ENCODE measurements around the gene OTULINL.

GRCh38 chr5:14659821-14660607, 78.4 kb downstream of the OTULINL start:
- no peak for TF ChIP-seq TAF1 (IDR thresholded peaks at IDR 0.05; ENCODE audit: borderline replicate concordance, low read depth, low read length)
- TF ChIP-seq CTCF (IDR thresholded peaks at IDR 0.05) = no peak
- no peak for TF ChIP-seq SMC3 (IDR thresholded peaks at IDR 0.05; ENCODE audit: low read depth, low read length)
- TF ChIP-seq YY1 (IDR thresholded peaks at IDR 0.05; ENCODE audit: low read depth) = no peak
- no peak for TF ChIP-seq MXI1 (IDR thresholded peaks at IDR 0.05; ENCODE audit: low read depth, low read length)
- TF ChIP-seq, protein P1, sequence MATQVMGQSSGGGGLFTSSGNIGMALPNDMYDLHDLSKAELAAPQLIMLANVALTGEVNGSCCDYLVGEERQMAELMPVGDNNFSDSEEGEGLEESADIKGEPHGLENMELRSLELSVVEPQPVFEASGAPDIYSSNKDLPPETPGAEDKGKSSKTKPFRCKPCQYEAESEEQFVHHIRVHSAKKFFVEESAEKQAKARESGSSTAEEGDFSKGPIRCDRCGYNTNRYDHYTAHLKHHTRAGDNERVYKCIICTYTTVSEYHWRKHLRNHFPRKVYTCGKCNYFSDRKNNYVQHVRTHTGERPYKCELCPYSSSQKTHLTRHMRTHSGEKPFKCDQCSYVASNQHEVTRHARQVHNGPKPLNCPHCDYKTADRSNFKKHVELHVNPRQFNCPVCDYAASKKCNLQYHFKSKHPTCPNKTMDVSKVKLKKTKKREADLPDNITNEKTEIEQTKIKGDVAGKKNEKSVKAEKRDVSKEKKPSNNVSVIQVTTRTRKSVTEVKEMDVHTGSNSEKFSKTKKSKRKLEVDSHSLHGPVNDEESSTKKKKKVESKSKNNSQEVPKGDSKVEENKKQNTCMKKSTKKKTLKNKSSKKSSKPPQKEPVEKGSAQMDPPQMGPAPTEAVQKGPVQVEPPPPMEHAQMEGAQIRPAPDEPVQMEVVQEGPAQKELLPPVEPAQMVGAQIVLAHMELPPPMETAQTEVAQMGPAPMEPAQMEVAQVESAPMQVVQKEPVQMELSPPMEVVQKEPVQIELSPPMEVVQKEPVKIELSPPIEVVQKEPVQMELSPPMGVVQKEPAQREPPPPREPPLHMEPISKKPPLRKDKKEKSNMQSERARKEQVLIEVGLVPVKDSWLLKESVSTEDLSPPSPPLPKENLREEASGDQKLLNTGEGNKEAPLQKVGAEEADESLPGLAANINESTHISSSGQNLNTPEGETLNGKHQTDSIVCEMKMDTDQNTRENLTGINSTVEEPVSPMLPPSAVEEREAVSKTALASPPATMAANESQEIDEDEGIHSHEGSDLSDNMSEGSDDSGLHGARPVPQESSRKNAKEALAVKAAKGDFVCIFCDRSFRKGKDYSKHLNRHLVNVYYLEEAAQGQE (IDR thresholded peaks at IDR 0.05; ENCODE audit: low read depth, low read length) = no peak
- no peak for TF ChIP-seq FOXM1 (IDR thresholded peaks at IDR 0.05; ENCODE audit: low read depth)
- TF ChIP-seq SIN3A (IDR thresholded peaks at IDR 0.05; ENCODE audit: borderline replicate concordance, low read depth, low read length) = no peak
- TF ChIP-seq GABPA (IDR thresholded peaks at IDR 0.05; ENCODE audit: low read depth) = no peak
- TF ChIP-seq EZH2phosphoT487 (IDR thresholded peaks at IDR 0.05; ENCODE audit: borderline replicate concordance, low read depth) = no peak
- TF ChIP-seq USF2 (IDR thresholded peaks at IDR 0.05; ENCODE audit: borderline replicate concordance, low read depth, low read length) = no peak
- TF ChIP-seq RCOR1 (IDR thresholded peaks at IDR 0.05; ENCODE audit: low read length) = no peak
- TF ChIP-seq CHD2 (IDR thresholded peaks at IDR 0.05; ENCODE audit: low read length, partially characterized antibody) = no peak
- TF ChIP-seq EP300 (IDR thresholded peaks at IDR 0.05; ENCODE audit: borderline replicate concordance in 1 of 2, low read depth in 1 of 2, low read length in 1 of 2) = no peak
